Globus pallidus (tissue), 1 donor: ENCODE results near the gene IFNA21.
"Not testable (repeated sequence)": the region's sequence is repeated elsewhere in the genome, so short reads cannot be mapped to it uniquely, and the experiment has no call there.

Experiments used
- DNase-seq: peaks from one replicate; pipeline ENCODE4 v3.0.0-alpha.2; 2015; ENCODE audit warnings: low spot score

Gene IFNA21

DNA sequence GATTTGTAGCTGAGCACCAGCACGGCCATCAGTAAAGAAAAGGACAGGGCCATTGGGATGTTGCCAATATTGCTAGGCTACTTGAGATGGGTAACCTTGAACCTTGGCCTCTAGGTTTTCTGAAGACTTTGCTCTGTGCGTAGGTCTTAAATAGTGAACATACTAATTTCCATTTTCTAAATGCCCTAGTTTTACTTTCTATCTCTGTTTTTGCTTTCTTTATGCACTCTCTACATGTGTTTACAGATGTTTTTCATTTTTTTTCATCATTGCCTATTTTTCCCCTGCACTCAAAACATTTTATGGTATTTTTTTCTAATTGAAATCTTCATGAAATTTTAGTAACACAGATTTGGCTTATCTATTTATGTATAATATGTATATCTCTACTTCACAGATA lies at the start of gene IFNA21:
TSS of gene IFNA21 (minus strand) at position 101 of the 400 bp plus-strand sequence. CDS start at position 53, 48 bp downstream.
- not testable (repeated sequence) for DNase-seq

DNA sequence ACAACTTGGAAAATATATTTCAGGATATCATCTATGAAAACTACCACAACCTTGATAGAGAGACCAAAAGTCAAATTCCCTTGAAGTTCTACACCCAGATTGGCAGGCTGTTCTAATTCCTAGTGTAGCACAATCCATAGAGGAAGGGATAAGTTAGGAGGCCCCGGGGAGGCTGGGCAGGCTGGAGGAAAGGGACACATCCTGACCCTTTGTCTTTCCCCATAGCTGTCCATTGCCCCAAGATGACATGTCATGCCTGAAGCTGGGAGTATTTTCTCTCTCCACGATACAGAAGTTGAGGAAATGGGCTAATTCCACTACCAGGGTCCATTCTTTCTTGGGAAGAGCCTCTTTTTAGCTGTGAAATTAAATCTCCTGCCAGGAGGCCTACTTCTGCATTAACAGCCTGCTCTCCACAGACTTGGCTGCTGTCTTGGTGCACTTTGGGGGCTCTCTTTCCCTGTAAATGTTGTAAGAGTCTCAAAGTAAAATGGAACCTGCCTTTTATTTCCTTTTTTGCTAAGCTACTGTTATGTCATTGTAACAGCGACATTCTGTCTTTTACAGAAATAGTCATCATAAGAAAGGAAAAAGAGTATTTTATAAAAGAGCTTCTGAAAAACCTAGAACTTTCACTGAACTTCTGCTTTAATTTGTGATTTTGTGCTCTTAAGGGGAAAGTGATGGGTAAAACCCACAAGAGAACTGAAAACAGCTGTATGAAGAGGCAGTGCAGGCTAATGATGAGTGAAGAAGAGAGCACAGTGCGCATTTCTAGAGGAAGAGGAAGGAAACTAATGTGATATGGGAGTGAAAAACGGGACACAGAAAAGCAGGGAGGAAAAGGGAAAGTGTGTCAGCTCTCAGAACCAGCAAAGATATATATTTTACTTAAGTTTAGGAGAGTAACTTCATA lies 47.2 kb upstream of the IFNA21 start:
- peak; percentile 5 for DNase-seq

DNA sequence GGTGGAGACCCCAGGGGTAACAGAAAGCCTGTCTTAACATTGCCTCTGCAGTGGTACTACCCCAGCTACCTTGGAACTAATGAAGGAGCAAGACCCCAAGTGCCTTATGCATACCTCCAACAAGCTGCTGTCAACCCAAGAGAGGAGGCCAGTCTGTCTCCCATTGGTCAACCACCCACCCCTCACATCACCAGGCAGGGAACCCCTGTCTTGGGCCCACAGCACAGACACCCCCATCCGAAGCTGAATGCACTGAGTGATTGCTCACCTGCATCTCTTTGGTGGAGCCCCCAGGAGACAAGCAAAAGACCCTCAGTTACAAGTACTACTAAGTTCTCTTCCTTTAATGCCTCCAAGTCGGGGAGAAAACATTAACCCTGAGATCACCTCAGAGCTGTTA lies 45.7 kb upstream of the IFNA21 start:
- not testable (repeated sequence) for DNase-seq

DNA sequence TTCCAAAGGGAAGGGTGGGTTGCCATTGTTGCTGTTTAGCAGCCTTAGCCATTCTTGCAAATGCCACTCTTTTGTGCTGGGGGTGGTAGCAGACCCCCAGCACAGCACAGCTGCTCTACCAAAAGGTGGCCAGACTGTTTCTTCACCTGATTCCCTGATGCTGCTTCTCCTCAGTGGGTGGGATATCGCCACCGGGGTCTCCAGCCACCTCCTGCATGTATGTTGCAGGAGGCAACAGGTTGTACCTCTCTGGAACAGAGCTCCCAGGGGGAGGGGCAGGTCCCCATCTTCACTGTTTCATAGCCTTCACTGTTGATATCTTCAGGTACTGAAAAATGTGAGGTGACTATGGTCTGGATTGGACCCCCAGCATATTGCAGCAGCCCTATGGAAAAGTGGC lies 44.3 kb upstream of the IFNA21 start:
- not testable (repeated sequence) for DNase-seq

DNA sequence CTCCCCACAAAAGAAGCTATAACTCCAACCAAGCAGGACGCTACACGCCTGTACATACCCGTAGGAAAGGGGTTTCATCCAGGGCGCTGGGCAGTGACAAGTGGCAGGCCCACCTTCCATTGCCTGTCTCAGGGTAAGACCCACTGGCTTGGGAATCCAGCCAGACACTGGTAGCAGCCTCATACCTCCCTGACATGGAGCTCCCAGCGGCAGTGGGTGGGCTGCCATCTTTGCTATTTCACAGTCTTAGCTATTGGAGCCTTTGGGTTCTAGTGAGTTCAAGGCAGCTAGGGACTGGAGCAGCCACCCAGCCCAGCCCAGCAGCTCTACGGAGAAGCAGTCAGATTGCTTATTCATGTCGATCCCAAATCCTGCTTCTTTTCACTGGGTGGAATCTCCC lies 43.9 kb upstream of the IFNA21 start:
- DNase-seq, result no peak

DNA sequence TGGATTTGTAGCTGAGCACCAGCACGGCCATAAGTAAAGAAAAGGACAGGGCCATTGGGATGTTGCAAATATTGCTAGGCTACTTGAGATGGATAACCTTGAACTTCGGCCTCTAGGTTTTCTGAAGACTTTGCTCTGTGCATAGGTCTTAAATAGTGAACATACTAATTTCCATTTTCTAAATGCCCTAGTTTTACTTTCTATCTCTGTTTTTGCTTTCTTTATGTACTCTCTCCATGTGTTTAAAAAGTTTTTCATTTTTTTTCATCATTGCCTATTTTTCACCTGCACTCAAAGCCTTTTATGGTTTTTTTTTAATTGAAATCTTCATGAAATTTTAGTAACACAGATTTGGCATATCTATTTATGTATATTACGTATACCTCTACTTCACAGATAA lies 40.6 kb upstream of the IFNA21 start, which contains the start of gene IFNA10:
TSS of gene IFNA10 (minus strand) at position 101 of the 400 bp plus-strand sequence. CDS start at position 55, 46 bp downstream.
- not testable (repeated sequence) for DNase-seq

DNA sequence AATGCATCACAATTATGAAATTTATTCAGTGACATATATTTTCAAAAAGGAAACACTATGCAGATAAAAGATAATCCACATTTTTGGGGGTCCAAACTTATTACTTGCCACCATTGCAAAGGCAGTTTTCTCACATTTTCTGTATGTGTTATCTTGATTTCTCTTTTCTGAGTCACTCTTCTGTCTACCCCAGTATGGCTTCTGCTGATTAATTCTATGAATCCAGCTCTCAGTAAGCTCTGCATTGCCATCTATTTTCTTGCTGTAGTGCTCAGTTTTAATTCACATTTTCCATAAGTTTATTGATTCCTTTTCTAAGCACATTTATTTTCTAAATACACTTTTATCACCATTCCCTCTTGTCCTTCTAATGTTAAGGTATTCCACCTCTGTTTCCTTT lies 38.7 kb upstream of the IFNA21 start:
- DNase-seq, result no peak

DNA sequence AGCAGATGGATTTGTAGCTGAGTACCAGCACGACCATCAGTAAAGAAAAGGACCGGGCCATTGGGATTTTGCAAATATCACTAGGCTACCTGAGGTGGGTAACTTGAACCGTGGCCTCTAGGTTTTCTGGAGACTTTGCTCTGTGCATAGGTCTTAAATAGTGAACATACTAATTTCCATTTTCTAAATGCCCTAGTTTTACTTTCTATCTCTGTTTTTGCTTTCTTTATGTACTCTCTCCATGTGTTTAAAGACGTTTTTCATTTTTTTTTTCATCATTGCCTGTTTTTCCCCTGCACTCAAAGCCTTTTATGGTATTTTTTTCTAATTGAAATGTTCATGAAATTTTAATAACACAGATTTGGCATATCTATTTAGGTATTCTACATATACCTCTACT lies 35.6 kb upstream of the IFNA21 start, which contains the start of gene IFNA7:
TSS of gene IFNA7 (minus strand) at position 101 of the 400 bp plus-strand sequence. CDS start at position 61, 40 bp downstream.
- DNase-seq, result not testable (repeated sequence)

DNA sequence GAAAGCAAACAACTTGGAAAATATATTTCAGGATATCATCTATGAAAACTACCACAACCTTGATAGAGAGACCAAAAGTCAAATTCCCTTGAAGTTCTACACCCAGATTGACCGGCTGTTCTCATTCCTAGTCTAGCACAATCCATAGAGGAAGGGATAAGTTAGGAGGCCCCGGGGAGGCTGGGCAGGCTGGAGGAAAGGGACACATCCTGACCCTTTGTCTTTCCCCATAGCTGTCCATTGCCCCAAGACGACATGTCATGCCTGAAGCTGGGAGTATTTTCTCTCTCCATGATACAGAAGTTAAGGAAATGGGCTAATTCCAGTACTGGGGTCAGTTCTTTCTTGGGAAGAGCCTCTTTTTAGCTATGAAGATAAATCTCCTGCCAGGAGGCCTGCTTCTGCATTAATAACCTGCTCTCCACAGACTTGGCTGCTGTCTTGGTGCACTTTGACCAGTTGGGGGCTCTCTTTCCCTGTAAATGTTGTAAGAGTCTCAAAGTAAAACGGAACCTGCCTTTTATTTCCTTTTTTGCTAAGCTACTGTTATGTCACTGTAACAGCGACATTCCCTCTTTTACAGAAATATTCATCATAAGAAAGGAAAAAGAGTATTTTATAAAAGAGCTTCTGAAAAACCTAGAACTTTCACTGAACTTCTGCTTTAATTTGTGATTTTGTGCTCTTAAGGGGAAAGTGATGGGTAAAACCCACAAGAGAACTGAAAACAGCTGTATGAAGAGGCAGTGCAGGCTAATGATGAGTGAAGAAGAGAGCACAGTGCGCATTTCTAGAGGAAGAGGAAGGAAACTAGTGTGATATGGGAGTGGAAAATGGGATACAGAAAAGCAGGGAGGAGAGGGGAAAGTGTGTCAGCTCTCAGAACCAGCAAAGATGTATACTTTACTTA lies 28.7 kb upstream of the IFNA21 start:
- peak; percentile 11 for DNase-seq

DNA sequence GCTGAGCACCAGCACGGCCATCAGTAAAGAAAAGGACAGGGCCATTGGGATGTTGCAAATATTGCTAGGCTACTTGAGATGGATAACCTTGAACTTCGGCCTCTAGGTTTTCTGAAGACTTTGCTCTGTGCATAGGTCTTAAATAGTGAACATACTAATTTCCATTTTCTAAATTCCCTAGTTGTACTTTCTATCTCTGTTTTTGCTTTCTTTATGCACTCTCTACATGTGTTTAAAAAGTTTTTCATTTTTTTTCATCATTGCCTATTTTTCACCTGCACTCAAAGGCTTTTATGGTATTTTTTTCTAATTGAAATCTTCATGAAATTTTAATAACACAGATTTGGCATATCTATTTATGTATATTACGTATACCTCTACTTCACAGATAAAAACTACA lies 21.0 kb upstream of the IFNA21 start, which contains the start of gene IFNA4:
TSS of gene IFNA4 (minus strand) at position 101 of the 400 bp plus-strand sequence. CDS start at position 45, 56 bp downstream.
- DNase-seq, result not testable (repeated sequence)

DNA sequence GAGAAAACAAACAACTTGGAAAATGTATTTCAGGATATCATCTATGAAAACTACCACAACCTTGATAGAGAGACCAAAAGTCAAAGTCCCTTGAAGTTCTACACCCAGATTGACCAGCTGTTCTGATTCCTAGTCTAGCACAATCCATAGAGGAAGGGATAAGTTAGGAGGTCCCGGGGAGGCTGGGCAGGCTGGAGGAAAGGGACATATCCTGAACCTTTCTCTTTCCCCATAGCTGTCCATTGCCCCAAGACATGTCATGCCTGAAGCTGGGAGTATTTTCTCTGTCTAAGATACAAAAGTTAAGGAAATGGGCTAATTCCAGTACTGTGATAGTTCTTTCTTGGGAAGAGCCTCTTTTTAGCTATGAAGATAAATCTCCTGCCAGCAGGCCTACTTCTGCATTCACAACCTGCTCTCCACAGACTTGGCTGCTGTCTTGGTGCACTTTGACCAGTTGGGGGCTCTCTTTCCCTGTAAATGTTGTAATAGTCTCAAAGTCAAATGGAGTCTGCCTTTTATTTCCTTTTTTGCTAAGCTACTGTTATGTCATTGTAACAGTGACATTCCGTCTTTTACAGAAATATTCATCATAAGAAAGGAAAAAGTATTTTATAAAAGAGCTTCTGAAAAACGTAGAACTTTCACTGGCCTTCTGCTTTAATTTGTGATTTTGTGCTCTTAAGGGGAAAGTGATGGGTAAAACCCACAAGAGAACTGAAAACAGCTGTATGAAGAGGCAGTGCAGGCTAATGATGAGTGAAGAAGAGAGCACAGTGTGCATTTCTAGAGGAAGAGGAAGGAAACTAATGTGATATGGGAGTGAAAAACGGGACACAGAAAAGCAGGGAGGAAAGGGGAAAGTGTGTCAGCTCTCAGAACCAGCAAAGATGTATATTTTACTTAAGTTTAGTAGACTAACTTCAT lies 16.6 kb upstream of the IFNA21 start:
- peak; percentile 11 for DNase-seq

DNA sequence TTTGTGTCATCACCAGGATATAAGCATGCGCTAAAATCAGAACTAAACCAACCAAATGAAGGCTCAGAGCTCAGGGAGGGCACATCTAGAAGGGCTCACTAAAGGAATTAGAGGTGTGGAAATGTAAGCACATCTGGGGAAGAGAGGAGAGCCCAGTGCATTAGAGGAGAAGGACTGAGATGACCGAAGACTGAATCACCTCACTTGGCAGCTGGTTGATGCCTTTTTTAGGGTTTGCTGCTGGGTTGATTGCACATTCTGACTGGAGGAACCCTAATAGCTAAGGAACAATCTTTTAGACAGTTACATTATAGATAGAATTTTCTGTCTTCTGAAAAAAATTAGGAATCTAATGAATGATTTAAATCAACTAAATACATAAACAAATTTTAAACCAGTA lies 8.2 kb upstream of the IFNA21 start:
- DNase-seq, result no peak

DNA sequence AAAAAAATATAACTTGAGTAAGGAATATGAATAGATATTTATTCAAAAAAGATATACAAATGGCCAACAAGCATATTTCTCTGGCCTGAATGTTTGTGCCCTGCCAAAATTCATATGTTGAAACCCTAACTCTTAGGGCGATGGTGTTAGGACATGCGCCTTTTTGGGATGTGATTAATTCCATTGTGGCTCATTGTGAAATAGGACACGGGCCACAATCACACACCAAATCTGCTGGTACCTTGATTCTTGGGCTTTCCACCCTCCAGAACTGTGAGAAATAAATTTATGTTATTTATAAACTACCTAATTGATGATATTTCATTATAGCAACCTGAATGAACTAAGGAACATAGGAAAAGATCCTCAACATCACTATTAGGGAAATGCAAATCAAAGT lies 5.7 kb upstream of the IFNA21 start:
- DNase-seq, result no peak

DNA sequence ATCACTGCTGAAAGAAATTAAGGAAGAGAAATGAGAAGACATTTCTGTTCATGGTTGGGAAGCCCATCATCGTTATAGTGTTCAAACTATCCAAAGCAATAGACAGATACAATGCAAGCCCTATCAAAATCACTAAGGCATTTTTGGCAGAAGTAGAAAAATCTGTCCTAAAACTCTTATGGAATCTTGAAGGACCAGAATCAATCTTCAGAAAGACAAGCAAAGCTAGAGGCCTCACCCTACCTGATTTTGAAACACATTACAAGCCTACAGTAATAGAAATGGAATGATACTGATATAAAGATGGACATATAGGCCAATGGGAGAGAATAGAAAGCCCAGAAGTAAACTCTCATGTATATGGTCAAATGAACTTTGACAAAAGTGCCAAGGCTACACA lies 4.9 kb upstream of the IFNA21 start:
- DNase-seq, result no peak

DNA sequence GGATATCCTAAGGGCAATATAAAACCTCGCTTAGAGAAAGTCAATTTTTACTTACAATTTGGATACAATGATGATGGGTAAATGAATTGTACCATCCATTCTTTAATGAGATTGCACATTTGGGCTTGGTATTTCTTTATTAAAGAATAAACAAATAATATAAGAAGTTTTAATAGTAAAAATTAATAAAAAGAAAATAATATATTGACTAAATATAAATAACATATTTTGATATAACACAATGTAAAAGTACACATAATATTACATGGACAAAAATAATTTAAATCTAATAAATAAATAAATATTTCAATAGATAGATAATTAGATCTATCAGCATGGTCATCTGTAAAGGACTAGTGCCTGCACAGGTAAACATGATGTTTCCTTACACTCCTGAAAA lies 944 bp downstream of the IFNA21 start:
- DNase-seq, result no peak

DNA sequence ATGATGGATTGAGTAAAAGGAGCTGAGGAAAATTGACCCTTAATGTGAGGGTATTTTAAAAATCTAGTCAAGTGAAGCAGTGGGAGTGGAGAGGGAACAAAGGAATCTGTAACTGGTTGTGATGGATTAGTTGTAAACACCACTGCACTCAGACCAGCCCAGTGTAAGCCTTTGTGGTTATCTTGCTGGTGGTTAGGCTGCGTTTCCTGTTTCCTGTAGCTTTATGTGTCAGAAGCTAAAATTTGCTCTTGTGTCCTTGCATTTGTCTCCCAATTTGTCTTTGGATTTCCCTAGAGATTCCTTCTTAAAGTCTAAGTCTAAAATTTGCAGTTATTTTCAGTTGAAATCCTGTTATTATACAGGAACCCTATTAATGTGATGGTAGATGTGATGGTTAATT lies 6.3 kb downstream of the IFNA21 start:
- DNase-seq, result no peak

DNA sequence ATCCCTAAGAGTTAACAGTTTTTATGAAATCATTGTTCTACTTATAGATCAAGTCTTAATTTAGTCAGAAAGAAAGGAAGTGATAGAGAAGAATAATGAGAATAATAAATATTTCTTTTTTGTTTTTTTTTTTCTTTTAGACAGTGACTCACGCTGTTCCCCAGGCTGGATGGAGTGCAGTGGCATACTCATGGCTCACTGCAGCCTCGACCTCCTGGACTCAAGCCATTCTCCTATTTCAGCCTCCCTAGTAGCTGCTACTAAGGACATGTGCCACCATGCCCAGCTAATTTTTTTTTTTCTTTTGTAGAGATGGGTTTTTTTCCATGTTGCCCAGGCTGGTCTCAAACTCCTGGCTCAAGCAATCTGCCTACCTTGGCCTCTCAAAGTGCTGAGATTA lies 11.0 kb downstream of the IFNA21 start:
- DNase-seq, result no peak

DNA sequence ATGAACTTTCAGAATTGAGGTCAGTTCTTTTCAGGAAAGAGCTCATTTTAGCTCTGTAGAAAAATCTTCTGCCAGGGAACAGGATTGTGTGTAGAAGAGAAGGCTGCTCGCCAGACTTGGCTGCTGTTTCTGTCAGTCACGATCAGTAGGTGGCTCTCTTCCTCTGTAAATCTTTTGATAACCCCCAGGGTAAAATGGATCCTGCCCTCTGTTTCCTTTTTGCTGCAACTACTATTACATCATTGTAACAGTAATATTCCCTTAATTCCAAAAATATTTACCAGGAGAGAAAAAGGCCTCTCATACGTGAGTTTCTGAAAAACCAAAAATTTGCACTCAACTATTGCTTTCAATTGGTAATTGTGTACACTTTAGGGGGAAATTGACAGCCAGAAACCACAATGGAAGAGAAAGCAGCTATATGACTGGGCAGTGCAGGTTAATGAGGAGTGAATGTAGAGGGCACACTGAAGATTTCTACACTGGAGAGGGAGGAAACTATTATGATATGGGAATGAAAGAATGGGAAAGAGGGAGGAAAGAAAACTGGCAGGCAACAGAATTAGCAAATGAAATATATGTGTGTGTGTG lies 12.3 kb downstream of the IFNA21 start:
- peak; percentile 13 for DNase-seq

DNA sequence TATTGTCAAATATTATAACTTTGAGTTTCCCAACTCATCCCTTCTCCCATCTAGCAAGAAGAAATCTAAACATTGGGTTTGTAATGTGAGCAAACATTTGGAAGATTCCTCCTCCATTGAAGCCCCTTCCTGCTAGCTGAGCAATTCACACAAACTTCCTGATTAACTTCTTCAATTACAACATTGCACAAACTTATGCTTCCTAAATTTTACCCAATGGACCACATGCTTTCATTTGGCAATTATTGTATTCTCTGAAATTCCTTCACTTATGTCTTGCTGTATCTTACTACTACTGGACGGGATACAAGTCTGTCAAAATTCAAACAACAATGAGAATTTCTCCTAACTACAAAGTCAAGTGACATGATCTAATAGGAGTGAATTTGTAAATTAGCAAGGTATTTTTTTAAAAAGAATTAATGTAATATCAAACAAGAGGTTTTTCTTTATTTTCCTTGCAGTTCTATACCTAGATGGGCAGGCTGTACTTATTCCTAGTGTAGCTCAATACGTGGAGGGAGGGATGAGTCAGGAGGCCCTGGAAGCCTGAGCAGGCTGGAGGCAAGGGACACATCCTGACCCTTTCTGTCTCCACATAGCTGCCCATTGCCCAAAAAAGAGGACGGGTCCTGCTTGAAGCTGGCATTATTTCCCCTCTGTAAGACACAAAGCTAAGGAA lies 13.0 kb downstream of the IFNA21 start:
- DNase-seq, result no peak

DNA sequence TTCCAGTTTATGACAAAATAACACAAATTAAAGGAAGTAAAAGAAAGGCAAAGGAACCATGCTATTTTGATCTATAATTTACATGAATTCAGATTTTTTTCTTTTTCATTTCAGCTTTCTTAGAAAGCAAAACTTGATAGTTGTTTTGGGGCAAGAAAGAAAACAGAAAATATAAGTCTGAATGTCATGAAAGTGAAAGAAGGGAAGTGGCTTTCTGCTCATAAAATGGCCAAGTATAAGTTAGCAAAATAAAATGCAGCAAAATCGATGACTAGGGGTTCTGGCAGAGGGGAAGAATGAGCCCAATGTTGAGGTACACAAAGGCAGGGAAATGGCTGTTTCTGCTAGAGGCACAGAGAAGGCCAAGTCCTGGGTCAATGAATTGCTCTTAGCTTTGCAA lies 21.9 kb downstream of the IFNA21 start:
- no peak for DNase-seq
